ENCODE measurements around the gene SEPHS2.

GRCh38 chr16:30491744-30492308, 46.2 kb upstream of the SEPHS2 start:
- TF ChIP-seq CTCF (IDR thresholded peaks at IDR 0.05): no peak
- TF ChIP-seq POLR2A (IDR thresholded peaks at IDR 0.05): no peak

Data from lower leg skin (tissue), 3 donors.